Pancreas (tissue), 10 donors: Measurements from ENCODE around the gene ZNRD2. TPM values are rescaled to one million over a fixed set of nuclear protein-coding genes. Genes with fewer than 3 reads are reported as not detected.
A peak's percentile ranks its signal among the peaks of the same experiment; 100 is the strongest.

Source experiments
- ATAC-seq, 4 donors: fragments of 200-7000 bp; cut with Tn5 transposase; one replicate each; pipeline versions ENCODE4 v1.8.0 to v1.9.1; 2020; ENCODE audit warnings: mild to moderate bottlenecking in 4 of 4, moderate library complexity in 4 of 4
- DNase-seq, 6 donors: peaks; one replicate each; pipeline ENCODE4 v3.0.0-alpha.2; 2020
- FAIRE-seq: peaks from 2 replicates; lab custom pipeline; 2012; peaks lifted over from hg19 to GRCh38; lab: Jason Lieb, UNC
- H3K27ac ChIP-seq, 4 donors: fragments of 200-600 bp; sonication (generic); 1 replicate in 3 of 4; 2 replicates in 1 of 4; pipeline versions ENCODE4 v1.5.0 to v1.8.0; 2020
- H3K27me3 ChIP-seq, 4 donors: fragments of 200-600 bp; one replicate each; pipeline ENCODE4 v1.8.0; 2021
- H3K36me3 ChIP-seq, 3 donors: fragments of 200-600 bp; sonication (generic) in 1 of 3; one replicate each; pipeline versions ENCODE4 v1.5.0 to v1.8.0; 2020 to 2021
- H3K4me1 ChIP-seq, 3 donors: fragments of 200-600 bp; one replicate each; pipeline ENCODE4 v1.8.0; 2021
- H3K4me3 ChIP-seq, 4 donors: fragments of 200-600 bp; sonication (generic) in 2 of 4; one replicate each; pipeline versions ENCODE4 v1.5.0 to v1.8.0; 2020 to 2021
- H3K9me3 ChIP-seq, 4 donors: fragments of 200-600 bp; one replicate each; pipeline ENCODE4 v1.8.0; 2021
- CTCF ChIP-seq, 4 donors: fragments of 200-600 bp; sonication (generic) in 3 of 4; IDR thresholded peaks; one replicate each; pipeline versions ENCODE4 v1.5.0 to v1.8.0; 2021; ENCODE audit warnings: antibody characterized with exemption in 4 of 4
- WGBS, 2 donors: extraction: QIAGEN DNeasy Blood & Tissue Kit; methylation state at CpG; one replicate each; pipeline ENCODE4 v1.1.7; 2013; 5-methylcytosine and 5-hydroxymethylcytosine counted together
- intact Hi-C, 3 donors: fragments of 100-400 bp; cut with DNase I; formaldehyde crosslinking; loops; one replicate each; pipeline versions ENCODE4 v1.11.1 to v1.14.2; 2022
- polyA plus RNA-seq, 2 donors: library from polyadenylated mRNA; stranded (reverse); fragments of 200-250 nt; gene quantifications; one replicate each; pipeline ENCODE4 v1.2.3, GENCODE V29; 2013
- total RNA-seq, 6 donors: library from RNA; stranded (reverse); fragmentation: NEBNext Ultra II Directional in 4 of 6; extraction: Animal tissue kit (Norgen Biotek cat#: 25700) in 4 of 6; gene quantifications; one replicate each; pipeline versions ENCODE4 v1.2.1 to v1.2.4, GENCODE V29; 2021 to 2023
- donor health status: healthy with polysubstance abuse.
- donor health status: DM: no; HTN: no; CAD: no; lungs with moderate emphysema.
- donor health status: DM: no; HTN: no; CAD: no.
- donor health status: control.
- donor health status: control.
- donor health status: Bipolar disorder and iron deficiency.
- donor health status: DM: yes; HTN: yes; CAD: no.
- donor health status: DM: no; HTN: no; CAD: no.
- donor health status: DM: no; HTN: no; CAD: no.
- donor health status: DM: yes; HTN: yes; CAD: no.

The ZNRD2 gene
- total and polyA plus RNA-seq, 8 donors: 17.8 to 34.8 (median 22.6) TPM

DNA sequence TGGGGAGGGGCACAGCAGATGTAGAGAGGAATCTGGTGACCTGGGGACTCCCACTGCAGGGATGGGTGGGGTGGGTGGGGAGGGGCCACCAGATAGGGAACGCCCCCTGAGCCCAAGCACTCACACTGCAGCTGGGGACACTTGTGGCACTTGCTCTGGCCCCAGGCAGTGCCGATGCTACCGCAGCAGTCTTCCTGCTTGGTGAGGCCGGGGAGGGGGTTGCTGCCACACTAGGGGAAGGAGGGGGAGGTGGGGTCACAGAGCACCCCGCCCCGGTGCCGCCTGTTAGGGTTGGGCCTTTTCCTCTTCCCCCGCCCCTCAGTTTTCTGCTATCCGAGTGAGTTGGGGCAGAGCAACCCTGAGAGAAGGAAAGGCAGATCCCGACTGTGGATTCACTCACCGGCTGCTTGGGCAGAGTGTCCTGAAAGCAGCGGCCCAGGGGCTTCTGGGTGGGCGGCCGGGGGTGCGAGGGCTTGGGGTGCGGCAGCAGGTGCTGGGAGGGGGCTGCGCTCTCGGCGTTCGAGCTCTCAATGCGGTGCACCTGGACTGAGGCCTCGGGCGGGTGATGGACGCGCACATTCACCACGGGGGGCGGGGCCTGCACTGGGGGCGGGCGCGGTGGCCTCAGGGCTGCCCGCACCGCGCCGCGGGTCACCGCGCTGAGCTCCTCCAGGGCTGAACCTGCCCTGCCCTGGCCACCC lies 16.8 kb upstream of the ZNRD2 start:
- Histone ChIP-seq H3K4me3 (no peak overlapping the region), H3K36me3 (no peaks in the 10 kb centered on the region), H3K9me3 (no peaks in the 10 kb centered on the region), H3K27ac (no peak overlapping the region), H3K4me1 (peaks cover 0 to 16% (median 3%) of the 10 kb centered on the region in 3 donors), H3K27me3 (no peaks in the 10 kb centered on the region)
- FAIRE-seq (no peak), ATAC-seq (no peak), DNase-seq (peak in 2 of 6 donors; percentile 54 to 74)
- 82 to 89% methylated on average over 22 to 37 of the region's 37 CpGs for WGBS, 2 donors
- intact Hi-C loops: no loop called here
- no peak for TF ChIP-seq CTCF (IDR thresholded peaks at IDR 0.05)

DNA sequence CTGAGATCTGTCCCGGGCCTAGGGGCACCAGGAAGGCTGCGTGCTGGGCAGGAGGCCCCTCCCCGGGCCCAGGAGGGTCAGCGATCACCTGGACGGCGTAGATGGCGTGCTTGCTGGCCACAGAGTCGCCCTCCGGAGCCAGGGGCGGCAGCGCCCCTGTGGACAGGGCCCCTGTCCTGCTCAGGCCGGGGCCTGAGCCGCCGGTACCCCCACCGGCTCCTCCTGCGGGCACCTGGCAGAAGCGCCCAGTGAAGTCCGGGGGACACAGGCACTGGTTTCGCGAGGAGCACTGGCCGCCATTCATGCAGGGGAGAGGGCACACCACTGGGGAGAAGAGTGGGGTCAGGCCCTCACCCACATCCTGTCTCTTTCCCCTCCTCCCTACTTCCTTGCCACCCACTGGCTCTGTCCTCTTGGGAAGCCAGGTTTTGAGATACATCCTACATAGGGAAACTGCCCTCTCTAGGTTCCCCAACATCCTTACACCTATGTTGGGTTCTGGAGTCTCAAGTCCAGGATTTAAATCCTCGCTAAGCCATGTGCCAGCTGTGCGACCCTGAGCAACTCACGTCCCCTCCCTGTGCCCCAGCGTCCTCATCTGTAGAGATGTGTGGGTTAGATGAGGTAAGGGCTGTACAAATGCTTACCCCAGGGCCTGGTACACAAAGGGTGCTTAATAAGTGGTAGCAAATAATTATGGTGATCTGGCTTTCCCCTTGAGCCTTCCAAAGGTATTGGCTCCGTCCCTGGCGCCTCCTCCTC lies 16.0 kb upstream of the ZNRD2 start:
- DNase-seq (peak in 1 of 6 donors; percentile 55), FAIRE-seq (no peak), ATAC-seq (no peak)
- 89 to 91% methylated on average over 27 of the region's 27 CpGs for WGBS, 2 donors
- H3K4me3 ChIP-seq: no peak overlapping the region
- intact Hi-C loops: no loop called here
- no peak for TF ChIP-seq CTCF (IDR thresholded peaks at IDR 0.05)
- peaks cover 7 to 24% (median 9%) of the 10 kb centered on the region in 3 donors for H3K4me1 ChIP-seq
- no peaks in the 10 kb centered on the region for H3K27me3 ChIP-seq
- H3K27ac ChIP-seq: no peak overlapping the region
- H3K36me3 ChIP-seq: no peaks in the 10 kb centered on the region
- H3K9me3 ChIP-seq: no peaks in the 10 kb centered on the region

GRCh38 chr11:65554842-65555430 lies 15.3 kb upstream of the ZNRD2 start:
- intact Hi-C loops: no loop called here
- TF ChIP-seq CTCF (IDR thresholded peaks at IDR 0.05): no peak
- no peaks in the 10 kb centered on the region for H3K27me3 ChIP-seq
- no peak overlapping the region for H3K27ac ChIP-seq
- H3K4me1 ChIP-seq: peaks cover 12 to 31% (median 12%) of the 10 kb centered on the region in 3 donors
- no peaks in the 10 kb centered on the region for H3K9me3 ChIP-seq
- H3K36me3 ChIP-seq: no peaks in the 10 kb centered on the region
- FAIRE-seq (no peak), DNase-seq (peak in 1 of 6 donors; percentile 64), ATAC-seq (no peak)
- WGBS, 2 donors: 74 to 89% methylated on average over 4 of the region's 4 CpGs
- no peak overlapping the region for H3K4me3 ChIP-seq

GRCh38 chr11:65555693-65556231 lies 14.5 kb upstream of the ZNRD2 start:
- Histone ChIP-seq H3K27ac (peak overlapping the region in 1 of 4 donors; percentile 4), H3K9me3 (no peaks in the 10 kb centered on the region), H3K4me3 (no peak overlapping the region), H3K4me1 (peaks cover 12 to 35% (median 12%) of the 10 kb centered on the region in 3 donors), H3K27me3 (no peaks in the 10 kb centered on the region), H3K36me3 (no peaks in the 10 kb centered on the region)
- DNase-seq: peak in 2 of 6 donors; percentile 57 to 65
- FAIRE-seq: no peak
- WGBS, 2 donors: 54 to 58% methylated on average over 6 of the region's 6 CpGs
- ATAC-seq: peak in 1 of 4 donors; percentile 2
- intact Hi-C loops: no loop called here
- TF ChIP-seq CTCF (IDR thresholded peaks at IDR 0.05): no peak
